ENCODE measurements around the gene AOX1. TPM values are rescaled to one million over a fixed set of nuclear protein-coding genes. Genes with fewer than 3 reads are reported as not detected.

Gene AOX1
- total and polyA plus RNA-seq, 2 experiments from 2014 or later = not detected

GRCh38 chr2:200617156-200618053, 31.6 kb downstream of the AOX1 start:
- Histone ChIP-seq H3K27ac (no peak overlapping the region), H3K4me3 (no peak overlapping the region), H3K9me3 (ENCODE audit: low read depth) (no peaks in the 10 kb centered on the region), H3K27me3 (no peaks in the 10 kb centered on the region), H3K4me1 (ENCODE audit: low read depth) (no peaks in the 10 kb centered on the region), H3K36me3 (no peaks in the 10 kb centered on the region)
- peak in 1 of 2 donors; percentile 82 for DNase-seq (ENCODE audit: low read depth in 1 of 2, low spot score in 1 of 2)
- TF ChIP-seq, protein P1, sequence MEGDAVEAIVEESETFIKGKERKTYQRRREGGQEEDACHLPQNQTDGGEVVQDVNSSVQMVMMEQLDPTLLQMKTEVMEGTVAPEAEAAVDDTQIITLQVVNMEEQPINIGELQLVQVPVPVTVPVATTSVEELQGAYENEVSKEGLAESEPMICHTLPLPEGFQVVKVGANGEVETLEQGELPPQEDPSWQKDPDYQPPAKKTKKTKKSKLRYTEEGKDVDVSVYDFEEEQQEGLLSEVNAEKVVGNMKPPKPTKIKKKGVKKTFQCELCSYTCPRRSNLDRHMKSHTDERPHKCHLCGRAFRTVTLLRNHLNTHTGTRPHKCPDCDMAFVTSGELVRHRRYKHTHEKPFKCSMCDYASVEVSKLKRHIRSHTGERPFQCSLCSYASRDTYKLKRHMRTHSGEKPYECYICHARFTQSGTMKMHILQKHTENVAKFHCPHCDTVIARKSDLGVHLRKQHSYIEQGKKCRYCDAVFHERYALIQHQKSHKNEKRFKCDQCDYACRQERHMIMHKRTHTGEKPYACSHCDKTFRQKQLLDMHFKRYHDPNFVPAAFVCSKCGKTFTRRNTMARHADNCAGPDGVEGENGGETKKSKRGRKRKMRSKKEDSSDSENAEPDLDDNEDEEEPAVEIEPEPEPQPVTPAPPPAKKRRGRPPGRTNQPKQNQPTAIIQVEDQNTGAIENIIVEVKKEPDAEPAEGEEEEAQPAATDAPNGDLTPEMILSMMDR (IDR thresholded peaks at IDR 0.05; ENCODE audit: low read depth, low read length) = no peak

- no peaks in the 10 kb centered on the region for H3K36me3 ChIP-seq
- no peak for DNase-seq (ENCODE audit: low read depth in 1 of 2, low spot score in 1 of 2)
- H3K9me3 ChIP-seq (ENCODE audit: low read depth) = no peaks in the 10 kb centered on the region
- H3K4me1 ChIP-seq (ENCODE audit: low read depth) = no peaks in the 10 kb centered on the region
- H3K4me3 ChIP-seq = no peak overlapping the region
- TF ChIP-seq, protein P1 (IDR thresholded peaks at IDR 0.05; ENCODE audit: low read depth, low read length) = no peak
- H3K27me3 ChIP-seq = no peaks in the 10 kb centered on the region
- no peak overlapping the region for H3K27ac ChIP-seq
Measured at GRCh38 chr2:200618054-200618419, 32.2 kb downstream of the AOX1 start.

GRCh38 chr2:200618590-200619021, 32.8 kb downstream of the AOX1 start:
- no peaks in the 10 kb centered on the region for H3K36me3 ChIP-seq
- no peaks in the 10 kb centered on the region for H3K27me3 ChIP-seq
- no peaks in the 10 kb centered on the region for H3K9me3 ChIP-seq (ENCODE audit: low read depth)
- TF ChIP-seq, protein P1 (IDR thresholded peaks at IDR 0.05; ENCODE audit: low read depth, low read length) = peak; percentile 59
- H3K4me3 ChIP-seq = no peak overlapping the region
- peak in 1 of 2 donors; percentile 87 for DNase-seq (ENCODE audit: low read depth in 1 of 2, low spot score in 1 of 2)
- no peak overlapping the region for H3K27ac ChIP-seq
- no peaks in the 10 kb centered on the region for H3K4me1 ChIP-seq (ENCODE audit: low read depth)

GRCh38 chr2:200619279-200619678, 33.5 kb downstream of the AOX1 start:
- H3K27me3 ChIP-seq = no peaks in the 10 kb centered on the region
- TF ChIP-seq, protein P1 (IDR thresholded peaks at IDR 0.05; ENCODE audit: low read depth, low read length) = no peak
- no peaks in the 10 kb centered on the region for H3K36me3 ChIP-seq
- no peak overlapping the region for H3K27ac ChIP-seq
- no peak overlapping the region for H3K4me3 ChIP-seq
- no peak for DNase-seq (ENCODE audit: low read depth in 1 of 2, low spot score in 1 of 2)
- no peaks in the 10 kb centered on the region for H3K9me3 ChIP-seq (ENCODE audit: low read depth)
- no peaks in the 10 kb centered on the region for H3K4me1 ChIP-seq (ENCODE audit: low read depth)

- Histone ChIP-seq H3K9me3 (ENCODE audit: low read depth) (no peaks in the 10 kb centered on the region), H3K27ac (no peak overlapping the region), H3K27me3 (no peaks in the 10 kb centered on the region), H3K36me3 (no peaks in the 10 kb centered on the region), H3K4me3 (no peak overlapping the region), H3K4me1 (ENCODE audit: low read depth) (no peaks in the 10 kb centered on the region)
- TF ChIP-seq, protein P1 (IDR thresholded peaks at IDR 0.05; ENCODE audit: low read depth, low read length) = no peak
- no peak for DNase-seq (ENCODE audit: low read depth in 1 of 2, low spot score in 1 of 2)
Measured at GRCh38 chr2:200620606-200621390, 35.0 kb downstream of the AOX1 start.
